Subcutaneous adipose tissue (tissue), 4 donors: ENCODE data around the gene EPHB6. TPM values are rescaled to one million over a fixed set of nuclear protein-coding genes. Genes with fewer than 3 reads are reported as not detected.

ENCODE experiments used
- total RNA-seq, 4 donors: library from RNA; depleted of rRNA; stranded (reverse); fragments of >200 nt; gene quantifications; one replicate each; pipeline ENCODE4 v1.1.0, GENCODE V29; 2016
- TF ChIP-seq, protein P1 (sequence below): fragments of 450-650 bp; IDR thresholded peaks from one replicate; pipeline ENCODE4 v1.5.1; 2016; ENCODE audit warnings: low read depth, mild to moderate bottlenecking, control low read depth, antibody characterized with exemption, moderate library complexity

The EPHB6 gene
- total RNA-seq, 4 donors from 2014 or later: 5.1 to 20.3 (median 15.5) TPM

DNA sequence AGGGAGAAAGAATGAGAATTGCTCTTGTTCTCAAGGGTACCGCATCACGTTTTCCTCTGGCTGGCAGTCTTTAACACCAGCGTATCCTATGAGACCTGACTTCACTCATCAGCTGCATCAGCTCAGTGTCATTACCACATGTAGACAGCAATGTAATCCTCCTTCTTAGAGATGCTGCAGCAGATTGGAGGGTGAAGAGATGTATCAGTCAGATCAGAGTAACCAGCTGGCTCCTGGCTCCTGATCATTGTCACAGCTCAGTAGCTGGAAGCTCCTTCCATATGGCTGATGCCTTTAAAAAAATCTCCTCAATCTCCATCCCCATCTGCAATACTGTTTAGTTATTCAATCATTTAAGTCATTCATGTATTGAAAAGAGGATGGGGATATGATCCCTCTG lies 39.7 kb upstream of the EPHB6 start:
- TF ChIP-seq, protein P1, sequence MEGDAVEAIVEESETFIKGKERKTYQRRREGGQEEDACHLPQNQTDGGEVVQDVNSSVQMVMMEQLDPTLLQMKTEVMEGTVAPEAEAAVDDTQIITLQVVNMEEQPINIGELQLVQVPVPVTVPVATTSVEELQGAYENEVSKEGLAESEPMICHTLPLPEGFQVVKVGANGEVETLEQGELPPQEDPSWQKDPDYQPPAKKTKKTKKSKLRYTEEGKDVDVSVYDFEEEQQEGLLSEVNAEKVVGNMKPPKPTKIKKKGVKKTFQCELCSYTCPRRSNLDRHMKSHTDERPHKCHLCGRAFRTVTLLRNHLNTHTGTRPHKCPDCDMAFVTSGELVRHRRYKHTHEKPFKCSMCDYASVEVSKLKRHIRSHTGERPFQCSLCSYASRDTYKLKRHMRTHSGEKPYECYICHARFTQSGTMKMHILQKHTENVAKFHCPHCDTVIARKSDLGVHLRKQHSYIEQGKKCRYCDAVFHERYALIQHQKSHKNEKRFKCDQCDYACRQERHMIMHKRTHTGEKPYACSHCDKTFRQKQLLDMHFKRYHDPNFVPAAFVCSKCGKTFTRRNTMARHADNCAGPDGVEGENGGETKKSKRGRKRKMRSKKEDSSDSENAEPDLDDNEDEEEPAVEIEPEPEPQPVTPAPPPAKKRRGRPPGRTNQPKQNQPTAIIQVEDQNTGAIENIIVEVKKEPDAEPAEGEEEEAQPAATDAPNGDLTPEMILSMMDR: no peak

DNA sequence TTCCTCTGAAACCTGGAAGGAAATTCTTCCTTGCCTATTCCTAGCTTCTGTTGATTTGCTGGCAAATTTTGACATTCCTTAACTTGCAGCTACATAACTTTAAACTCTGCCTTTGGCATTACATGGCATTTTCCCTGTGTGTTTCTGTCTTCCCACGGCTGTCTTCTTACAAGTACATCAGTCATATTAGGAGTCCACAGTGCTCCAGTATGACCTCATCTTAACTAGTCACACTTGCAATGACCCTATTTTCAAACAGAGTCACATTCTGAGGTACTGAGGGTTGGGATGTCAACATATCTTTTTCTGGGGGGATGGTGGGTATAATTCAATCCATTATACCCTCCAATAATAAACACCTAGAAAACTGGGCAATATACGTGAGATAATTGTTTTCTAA lies 37.4 kb upstream of the EPHB6 start:
- TF ChIP-seq, protein P1: no peak

DNA sequence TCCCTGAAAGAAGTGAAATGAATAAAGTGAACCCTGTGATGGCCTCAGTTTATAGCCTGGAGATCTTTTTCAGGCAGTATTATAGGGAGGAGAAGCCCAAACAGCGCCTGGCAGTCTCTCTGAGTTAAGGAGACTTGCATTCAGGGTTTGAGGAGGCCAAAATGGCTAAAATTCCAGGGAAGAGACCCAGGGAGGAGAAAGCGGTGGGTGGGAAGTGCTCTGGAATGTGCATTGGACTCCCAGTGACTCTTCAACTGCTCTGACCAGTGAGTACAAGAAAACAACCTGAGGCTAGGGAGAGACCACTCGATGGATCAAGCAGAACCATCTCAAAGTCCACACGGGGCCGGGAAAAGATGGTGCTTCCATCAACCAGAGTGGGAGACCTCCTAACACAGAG lies 35.3 kb upstream of the EPHB6 start:
- TF ChIP-seq, protein P1: no peak

DNA sequence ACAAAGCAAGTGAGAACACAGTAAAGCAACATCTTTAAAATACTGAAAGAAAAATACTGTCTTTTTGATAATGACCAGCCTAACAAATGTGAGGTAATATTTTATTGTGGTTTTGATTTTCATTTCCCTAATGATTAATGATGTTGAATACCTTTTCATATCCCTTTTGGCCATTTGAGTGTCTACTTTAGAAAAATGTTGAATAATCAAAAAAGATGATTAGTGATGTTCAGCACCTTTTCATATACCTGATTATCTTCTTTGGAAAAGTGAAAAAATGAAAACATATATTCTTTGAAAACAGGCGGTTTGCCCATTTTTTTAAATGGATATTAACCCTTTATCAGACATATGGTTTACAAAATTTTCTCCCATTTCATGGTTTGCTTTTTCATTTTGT lies 32.2 kb upstream of the EPHB6 start:
- TF ChIP-seq, protein P1: no peak

DNA sequence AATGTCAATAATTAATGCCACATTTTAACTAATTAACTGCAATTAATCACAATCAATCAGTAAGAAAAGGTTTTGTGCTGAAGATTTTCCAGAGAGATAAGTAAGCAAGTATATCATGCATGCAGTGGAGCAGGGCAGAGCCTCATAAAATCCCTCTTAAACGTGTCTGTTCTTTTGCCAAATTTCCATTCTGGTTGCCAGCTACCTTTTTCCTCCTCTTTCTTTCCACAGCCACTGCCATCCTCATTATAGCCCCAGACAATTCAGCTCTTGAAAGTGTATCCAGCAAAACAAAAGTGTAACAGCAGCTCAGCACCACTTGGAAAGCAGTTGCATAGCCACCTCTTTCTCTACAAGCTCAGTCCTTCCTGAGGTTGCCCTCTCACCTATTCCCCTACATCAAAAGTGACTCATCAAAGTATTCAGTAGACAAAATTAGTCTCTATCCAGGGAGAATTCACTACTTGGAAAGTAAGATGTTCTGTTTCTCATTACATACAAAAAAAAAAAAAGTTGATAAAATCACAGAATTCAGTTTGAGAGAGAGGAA lies 26.9 kb upstream of the EPHB6 start:
- TF ChIP-seq, protein P1: no peak

DNA sequence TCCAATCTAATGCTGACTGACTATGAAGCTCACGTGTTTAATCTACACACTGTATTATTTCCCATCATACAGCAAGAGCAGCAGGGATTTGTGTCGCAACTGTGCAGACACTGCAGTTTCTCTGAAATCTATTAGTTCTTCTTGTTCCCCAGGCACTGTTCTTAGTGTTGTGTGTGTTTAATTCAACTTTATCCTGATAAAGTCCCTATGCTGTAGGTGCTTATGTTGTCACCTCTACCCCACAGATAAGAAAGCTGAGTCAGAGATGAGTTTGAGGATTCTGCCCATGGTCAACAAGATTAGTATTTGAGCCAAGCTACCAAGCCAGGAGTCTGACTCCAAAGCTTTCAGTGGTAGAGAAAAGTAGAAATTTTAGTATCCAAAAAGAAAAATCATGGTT lies 22.5 kb upstream of the EPHB6 start:
- TF ChIP-seq, protein P1: no peak

DNA sequence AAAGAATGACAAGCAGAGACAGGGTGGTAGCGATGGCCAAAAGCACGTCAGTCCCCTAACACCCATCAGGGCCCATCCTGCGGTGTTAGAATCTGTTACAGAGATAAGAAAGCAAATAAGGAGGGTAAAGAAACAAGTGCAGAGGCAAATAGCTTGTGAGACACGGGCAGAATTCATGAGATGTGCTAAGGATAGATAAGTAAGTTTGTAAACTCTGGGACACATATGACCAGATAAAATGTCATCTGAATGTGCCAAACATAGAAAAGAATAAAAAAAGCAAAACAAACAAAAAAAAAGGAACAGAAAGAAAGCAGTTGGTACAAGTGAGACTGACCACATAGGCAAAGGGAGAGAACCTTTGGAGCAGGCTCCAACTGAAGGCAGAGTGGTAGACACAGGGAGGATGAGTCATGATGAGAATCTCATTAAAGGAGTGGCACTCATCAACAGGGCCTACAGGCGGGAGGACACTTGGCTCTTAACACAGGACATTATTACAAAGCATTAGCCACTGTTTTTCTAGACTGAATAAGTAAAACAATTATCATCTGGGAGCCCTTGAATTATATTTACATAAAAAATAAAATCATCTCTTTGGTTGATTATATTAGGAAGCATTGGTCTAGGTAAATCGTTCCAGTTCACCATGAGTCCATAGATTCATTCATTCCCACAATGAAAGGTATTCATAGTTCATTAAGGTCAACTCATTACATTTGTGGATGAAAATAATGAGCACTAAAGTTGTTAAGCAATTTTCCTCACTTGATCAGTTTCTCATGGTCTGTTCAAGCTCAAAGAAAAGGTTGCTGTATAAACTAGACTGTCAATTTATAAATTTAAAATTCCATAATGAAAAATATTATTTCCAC lies 21.5 kb upstream of the EPHB6 start:
- TF ChIP-seq, protein P1: no peak
